Measurements from ENCODE around the gene MCC. TPM values are rescaled to one million over a fixed set of nuclear protein-coding genes. Genes with fewer than 3 reads are reported as not detected.

MCC gene
- total and polyA plus RNA-seq, 2 of the 4 experiments (the other 2 are of a cell fraction): 5.0 to 20.6 TPM

DNA sequence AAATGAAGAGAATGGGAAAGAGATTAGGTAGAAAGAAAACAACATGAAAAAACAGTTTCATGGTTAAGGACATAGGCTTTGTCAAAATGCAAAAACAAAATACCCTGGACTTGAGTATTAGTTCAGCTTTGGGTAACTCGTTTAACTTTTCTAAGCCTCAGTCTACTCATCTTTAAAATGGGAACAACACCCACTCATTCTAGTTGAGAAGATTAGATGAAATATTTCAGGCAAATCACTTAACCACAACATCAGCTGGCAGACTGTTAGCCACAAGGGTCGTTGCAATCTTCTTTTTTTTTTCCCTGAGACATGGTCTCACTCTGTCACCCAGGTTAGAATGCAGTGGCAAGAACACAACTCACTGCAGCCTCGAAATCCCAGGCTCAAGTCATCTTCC, 326.0 kb downstream of the MCC start:
- H3K27me3 ChIP-seq (ENCODE audit: control insufficient read depth, insufficient read depth, low read length): no peaks in the 10 kb centered on the region
- peaks cover 7% of the 10 kb centered on the region for H4K20me1 ChIP-seq (ENCODE audit: insufficient read depth, low read length)
- no peak overlapping the region for H3K9ac ChIP-seq (ENCODE audit: low read depth, low read length)
- ATAC-seq (ENCODE audit: low read depth) (no peak), DNase-seq (no peak)
- 0 out of 2 replicates have a peak overlapping the region, but pooled peaks have one; percentile 1 for H3K4ac ChIP-seq (ENCODE audit: low read depth, low read length)
- no peak overlapping the region for H3K4me2 ChIP-seq (ENCODE audit: low read depth, low read length)
- 0 out of 2 replicates have a peak, but pooled peaks cover 2% of the 10 kb centered on the region for H3K36me3 ChIP-seq (ENCODE audit: control insufficient read depth, insufficient read depth, low read length)
- no peak overlapping the region for H4K91ac ChIP-seq (ENCODE audit: insufficient read depth, low read depth, low read length)
- CTCF ChIA-PET: no interaction called here
- no peak overlapping the region for H2BK20ac ChIP-seq (ENCODE audit: low read depth, low read length)
- H3K27ac ChIP-seq (ENCODE audit: insufficient read depth, low read length): no peak overlapping the region
- dilution Hi-C loops (cut with HindIII; ENCODE audit: low sequenced_read_pairs, unreplicated experiment) (no loop called here), in situ Hi-C loops (cut with MboI; ENCODE audit: low sequenced_read_pairs) (no loop called here), intact Hi-C loops (cut with micrococcal nuclease) (no loop called here)
- no peak overlapping the region for H3K23ac ChIP-seq (ENCODE audit: low read depth, low read length)
- H2BK120ac ChIP-seq (ENCODE audit: low read depth, low read length): peak overlapping the region; percentile 21; the same call in 1 of the 2 replicates
- H3K4me1 ChIP-seq (ENCODE audit: control insufficient read depth, insufficient read depth, low read length): peaks cover 22% of the 10 kb centered on the region
- H3K79me1 ChIP-seq (ENCODE audit: low read depth in 1 of 2, low read length in 2 of 2): peaks cover 13 to 25% of the 10 kb centered on the region in 2 experiments; a peak in 3 of 4 replicates
- no peak overlapping the region for H2AK9ac ChIP-seq (replicated peaks; ENCODE audit: low read depth, low read length, poor library complexity)
- H3K9me3 ChIP-seq (ENCODE audit: control insufficient read depth, insufficient read depth, low read length): no peaks in the 10 kb centered on the region
- H3K18ac ChIP-seq (ENCODE audit: low read depth, low read length): peak overlapping the region; percentile 62
- H2AK5ac ChIP-seq (ENCODE audit: low read depth, low read length): peak overlapping the region; percentile 10; the same call in 1 of the 2 replicates
- H2BK5ac ChIP-seq (ENCODE audit: low read depth, low read length, poor library complexity, severe bottlenecking): no peak overlapping the region
- 0 out of 2 replicates have a peak overlapping the region, but pooled peaks have one; percentile 4 for H4K5ac ChIP-seq (ENCODE audit: low read depth, low read length)
- POLR2A ChIA-PET (ENCODE audit: unreplicated experiment): no interaction called here
- WGBS, 2 experiments (ENCODE audit: extremely low coverage in 2 of 2, insufficient read length in 1 of 2): no CpG with 5 or more reads among the region's 3 CpGs
- TF ChIP-seq FOS (IDR thresholded peaks at IDR 0.05; ENCODE audit: low read depth, low read length) (no peak), SMC3 (IDR thresholded peaks at IDR 0.05; ENCODE audit: low read depth, low read length) (no peak), CHD1 (IDR thresholded peaks at IDR 0.05; ENCODE audit: low read depth, low read length) (no peak), RCOR1 (IDR thresholded peaks at IDR 0.05; ENCODE audit: insufficient replicate concordance, low read length) (peak; percentile 25)
- TF ChIP-seq, protein P1, sequence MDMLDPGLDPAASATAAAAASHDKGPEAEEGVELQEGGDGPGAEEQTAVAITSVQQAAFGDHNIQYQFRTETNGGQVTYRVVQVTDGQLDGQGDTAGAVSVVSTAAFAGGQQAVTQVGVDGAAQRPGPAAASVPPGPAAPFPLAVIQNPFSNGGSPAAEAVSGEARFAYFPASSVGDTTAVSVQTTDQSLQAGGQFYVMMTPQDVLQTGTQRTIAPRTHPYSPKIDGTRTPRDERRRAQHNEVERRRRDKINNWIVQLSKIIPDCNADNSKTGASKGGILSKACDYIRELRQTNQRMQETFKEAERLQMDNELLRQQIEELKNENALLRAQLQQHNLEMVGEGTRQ (IDR thresholded peaks at IDR 0.05; ENCODE audit: low read depth, low read length): no peak
- TF ChIP-seq, protein P2, sequence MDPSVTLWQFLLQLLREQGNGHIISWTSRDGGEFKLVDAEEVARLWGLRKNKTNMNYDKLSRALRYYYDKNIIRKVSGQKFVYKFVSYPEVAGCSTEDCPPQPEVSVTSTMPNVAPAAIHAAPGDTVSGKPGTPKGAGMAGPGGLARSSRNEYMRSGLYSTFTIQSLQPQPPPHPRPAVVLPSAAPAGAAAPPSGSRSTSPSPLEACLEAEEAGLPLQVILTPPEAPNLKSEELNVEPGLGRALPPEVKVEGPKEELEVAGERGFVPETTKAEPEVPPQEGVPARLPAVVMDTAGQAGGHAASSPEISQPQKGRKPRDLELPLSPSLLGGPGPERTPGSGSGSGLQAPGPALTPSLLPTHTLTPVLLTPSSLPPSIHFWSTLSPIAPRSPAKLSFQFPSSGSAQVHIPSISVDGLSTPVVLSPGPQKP (IDR thresholded peaks at IDR 0.05; ENCODE audit: borderline replicate concordance, low read depth, low read length): no peak
- no peak overlapping the region for H3K14ac ChIP-seq (replicated peaks; ENCODE audit: low read depth, low read length)
- H4K8ac ChIP-seq (ENCODE audit: low read depth in 2 of 2, low read length in 2 of 2): no peak overlapping the region
- no peak overlapping the region for H2BK15ac ChIP-seq (ENCODE audit: low read depth, low read length)
- peaks cover 8% of the 10 kb centered on the region; the same call in 1 of the 2 replicates for H3K9me1 ChIP-seq (ENCODE audit: insufficient read depth, low read length)
- no peak overlapping the region for H2AFZ ChIP-seq (replicated peaks; ENCODE audit: low read length, poor library complexity)
- no peak overlapping the region for H3K4me3 ChIP-seq (ENCODE audit: insufficient read depth, low read depth, low read length)
- BruUV-seq (replicated peaks): no TSS peak
- H3K56ac ChIP-seq (ENCODE audit: extremely low read depth, insufficient read depth, low read length): no peak overlapping the region
